Measurements from ENCODE around the gene KANSL3. TPM values are rescaled to one million over a fixed set of nuclear protein-coding genes. Genes with fewer than 3 reads are reported as not detected.
A peak's percentile ranks its signal among the peaks of the same experiment; 100 is the strongest.

The KANSL3 gene
- total RNA-seq, 1 experiment from 2014 or later = 50.9 TPM

- Histone ChIP-seq H3K27me3 (no peaks in the 10 kb centered on the region), H3K9me3 (replicated peaks) (no peaks in the 10 kb centered on the region), H3K4me1 (peaks cover 11% of the 10 kb centered on the region), H3K27ac (peak overlapping the region; percentile 70), H3K4me3 (peak overlapping the region; percentile 80), H3K36me3 (peaks cover 11% of the 10 kb centered on the region; the same call in 1 of the 2 replicates)
- DNase-seq = peak; percentile 79 to 82
Measured at GRCh38 chr2:96637385-96638143, 548 bp downstream of the KANSL3 start.

DNA sequence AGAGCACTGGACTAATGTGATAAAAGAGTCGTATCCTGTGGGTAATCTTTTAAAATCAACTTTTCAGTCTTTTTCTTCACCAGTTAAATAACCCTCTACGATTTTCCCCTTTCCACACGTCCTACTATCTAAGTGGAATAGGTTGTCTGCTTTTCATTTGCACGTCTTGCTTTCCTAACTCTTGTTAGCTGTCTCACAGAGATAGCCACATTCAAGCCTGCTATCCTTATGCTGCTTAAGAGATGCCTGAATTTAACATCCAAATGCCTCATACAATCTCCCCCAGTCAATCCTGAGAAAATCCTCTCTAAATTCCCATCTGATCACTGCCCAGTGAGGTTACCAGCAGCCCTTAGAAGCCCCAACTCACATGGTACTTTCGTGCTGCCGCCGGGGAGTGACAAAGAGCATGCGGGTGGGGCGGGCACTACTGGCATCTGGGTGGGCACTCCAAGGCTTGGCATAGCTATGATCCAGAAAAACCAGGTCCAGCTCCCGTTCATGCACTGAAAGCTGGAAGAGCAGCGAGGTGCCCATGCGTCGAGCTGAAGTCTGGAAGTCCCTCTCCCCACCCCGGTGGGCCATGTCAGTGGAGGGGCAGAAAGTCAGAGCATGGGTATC, 1.5 kb downstream of the KANSL3 start:
- Histone ChIP-seq H3K4me1 (peaks cover 11% of the 10 kb centered on the region), H3K27ac (no peak overlapping the region), H3K4me3 (peak overlapping the region; percentile 80), H3K27me3 (no peaks in the 10 kb centered on the region), H3K36me3 (peaks cover 16% of the 10 kb centered on the region), H3K9me3 (replicated peaks) (no peaks in the 10 kb centered on the region)
- DNase-seq = no peak

- H3K27me3 ChIP-seq = no peaks in the 10 kb centered on the region
- no peak overlapping the region for H3K27ac ChIP-seq
- no peaks in the 10 kb centered on the region for H3K9me3 ChIP-seq (replicated peaks)
- no peak for DNase-seq
- peaks cover 11% of the 10 kb centered on the region for H3K4me1 ChIP-seq
- peaks cover 46% of the 10 kb centered on the region for H3K36me3 ChIP-seq
- H3K4me3 ChIP-seq = no peak overlapping the region
Measured at GRCh38 chr2:96633641-96634040, 4.5 kb downstream of the KANSL3 start.

DNA sequence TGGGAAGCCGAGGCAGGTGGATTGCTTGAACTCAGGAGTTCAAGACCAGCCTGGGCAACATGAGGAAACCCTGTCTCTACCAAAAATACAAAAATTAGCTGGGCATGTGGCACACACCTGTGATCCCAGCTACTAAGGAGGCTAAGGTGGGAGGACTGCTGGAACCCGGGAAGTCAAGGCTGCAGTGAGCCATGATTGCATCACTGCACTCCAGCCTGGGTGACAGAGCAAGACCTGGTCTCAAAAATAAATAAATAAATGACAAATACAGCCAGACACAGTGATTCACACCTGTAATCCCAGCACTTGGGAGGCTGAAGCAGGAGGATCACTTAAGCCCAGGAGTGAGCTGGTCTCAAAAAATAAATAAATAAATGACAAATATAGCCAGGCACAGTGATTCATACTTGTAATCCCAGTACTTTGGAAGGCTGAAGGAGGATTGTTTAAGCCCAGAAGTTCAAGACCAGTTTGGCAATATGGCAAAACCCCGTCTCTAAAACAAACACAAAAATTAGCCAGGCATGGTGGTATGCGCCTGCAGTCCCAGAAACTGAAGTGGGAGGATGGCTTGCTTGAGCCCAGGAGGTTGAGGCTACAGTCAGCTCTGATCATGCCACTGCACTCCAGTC, 6.2 kb downstream of the KANSL3 start:
- H3K27ac ChIP-seq = no peak overlapping the region
- DNase-seq = no peak
- H3K27me3 ChIP-seq = no peaks in the 10 kb centered on the region
- H3K36me3 ChIP-seq = peaks cover 55% of the 10 kb centered on the region
- peaks cover 9% of the 10 kb centered on the region for H3K4me1 ChIP-seq
- H3K9me3 ChIP-seq (replicated peaks) = no peaks in the 10 kb centered on the region
- H3K4me3 ChIP-seq = no peak overlapping the region

GRCh38 chr2:96626553-96626942, 11.6 kb downstream of the KANSL3 start:
- Histone ChIP-seq H3K4me3 (no peak overlapping the region), H3K4me1 (peaks cover 18% of the 10 kb centered on the region), H3K27me3 (no peaks in the 10 kb centered on the region), H3K27ac (no peak overlapping the region), H3K9me3 (replicated peaks) (no peaks in the 10 kb centered on the region), H3K36me3 (peaks cover 45% of the 10 kb centered on the region)
- no peak for DNase-seq

DNA sequence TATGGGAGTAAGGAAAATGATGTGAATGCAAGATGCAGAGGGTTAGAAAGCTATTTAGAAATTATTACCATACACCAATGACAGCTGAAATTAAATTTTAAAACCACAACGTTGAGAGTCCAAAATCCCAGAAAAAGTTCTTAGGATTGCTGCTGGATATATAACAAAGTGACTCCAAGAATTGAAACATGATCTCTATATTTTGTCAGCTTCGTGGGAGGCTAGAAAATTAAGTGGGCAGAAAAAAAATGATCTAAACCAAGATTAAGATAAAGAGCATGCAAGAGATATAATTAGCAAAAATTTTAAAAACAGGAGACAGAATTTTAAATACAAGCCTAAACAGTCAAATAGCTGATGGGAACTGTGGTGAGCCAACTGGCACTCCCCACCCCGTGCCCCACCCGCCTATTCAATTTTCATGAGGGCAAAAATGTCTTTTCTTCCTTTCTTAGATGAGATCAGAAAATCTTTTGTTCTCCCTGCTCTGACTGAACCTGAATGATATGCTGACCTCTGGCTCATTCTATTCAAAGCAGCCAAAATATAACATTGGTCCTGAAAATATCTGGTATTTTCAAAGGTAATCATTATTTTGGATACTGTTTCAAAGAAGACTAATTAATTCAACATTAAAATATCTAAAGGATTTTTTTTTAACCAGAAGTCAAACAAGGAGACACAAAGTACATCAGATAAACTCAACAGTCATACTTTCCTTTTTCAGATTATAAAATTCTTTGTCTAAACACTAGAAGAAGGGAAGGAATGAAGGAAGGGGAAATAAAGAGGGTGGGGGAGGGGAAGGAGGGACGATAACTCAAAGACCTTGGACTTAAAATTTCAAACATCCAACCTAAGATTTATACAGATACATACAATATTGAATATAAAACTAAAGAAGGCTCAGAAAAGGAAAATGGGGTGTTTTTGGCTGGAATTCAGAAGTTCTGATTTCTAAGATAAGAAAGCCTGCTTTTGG, 12.2 kb downstream of the KANSL3 start:
- no peak for DNase-seq
- Histone ChIP-seq H3K27me3 (no peaks in the 10 kb centered on the region), H3K9me3 (replicated peaks) (no peaks in the 10 kb centered on the region), H3K4me3 (no peak overlapping the region), H3K36me3 (peaks cover 38% of the 10 kb centered on the region), H3K27ac (no peak overlapping the region; the same call in 1 of the 2 replicates), H3K4me1 (peaks cover 18% of the 10 kb centered on the region)

GRCh38 chr2:96623116-96623515, 15.0 kb downstream of the KANSL3 start:
- no peak for DNase-seq
- Histone ChIP-seq H3K36me3 (peaks cover 30% of the 10 kb centered on the region), H3K4me1 (peaks cover 18% of the 10 kb centered on the region), H3K27ac (no peak overlapping the region), H3K9me3 (replicated peaks) (no peaks in the 10 kb centered on the region), H3K4me3 (no peak overlapping the region), H3K27me3 (no peaks in the 10 kb centered on the region)

GRCh38 chr2:96622544-96622943, 15.6 kb downstream of the KANSL3 start:
- Histone ChIP-seq H3K27me3 (no peaks in the 10 kb centered on the region), H3K4me3 (no peak overlapping the region), H3K36me3 (peaks cover 25% of the 10 kb centered on the region), H3K4me1 (peaks cover 18% of the 10 kb centered on the region), H3K27ac (no peak overlapping the region), H3K9me3 (replicated peaks) (no peaks in the 10 kb centered on the region)
- DNase-seq = no peak

GRCh38 chr2:96618596-96619283, 19.4 kb downstream of the KANSL3 start:
- H3K27ac ChIP-seq = no peak overlapping the region
- DNase-seq = no peak
- H3K36me3 ChIP-seq = peaks cover 25% of the 10 kb centered on the region

DNA sequence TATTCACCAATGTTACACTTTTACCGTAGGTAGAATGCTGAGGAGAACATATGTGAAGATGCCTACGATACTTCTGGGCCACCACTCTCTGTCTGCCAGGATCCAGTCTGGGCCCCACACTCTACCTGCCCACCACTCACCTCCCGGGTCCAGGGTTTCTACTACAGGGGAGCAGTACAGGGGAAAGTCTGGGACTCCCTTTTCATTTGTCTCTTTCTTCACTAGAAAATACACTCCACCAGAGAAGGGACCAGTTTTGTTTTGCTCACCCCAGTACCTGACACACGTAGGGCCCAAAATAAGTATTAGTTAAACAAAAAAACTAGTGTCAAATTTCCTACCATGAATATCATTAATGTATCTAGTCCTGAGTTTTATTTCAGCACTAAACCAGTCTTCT, 21.1 kb downstream of the KANSL3 start:
- Histone ChIP-seq H3K36me3 (peaks cover 37% of the 10 kb centered on the region), H3K9me3 (replicated peaks) (no peaks in the 10 kb centered on the region), H3K4me3 (no peak overlapping the region), H3K27me3 (no peaks in the 10 kb centered on the region), H3K27ac (no peak overlapping the region), H3K4me1 (no peaks in the 10 kb centered on the region)
- no peak for DNase-seq

More at GRCh38 chr2:96618596-96619283, 19.4 kb downstream of the KANSL3 start:
- H3K9me3 ChIP-seq (replicated peaks) = no peaks in the 10 kb centered on the region
- H3K4me1 ChIP-seq = peaks cover 3% of the 10 kb centered on the region; the same call in 1 of the 2 replicates
- no peak overlapping the region for H3K4me3 ChIP-seq
- H3K27me3 ChIP-seq = no peaks in the 10 kb centered on the region

DNA sequence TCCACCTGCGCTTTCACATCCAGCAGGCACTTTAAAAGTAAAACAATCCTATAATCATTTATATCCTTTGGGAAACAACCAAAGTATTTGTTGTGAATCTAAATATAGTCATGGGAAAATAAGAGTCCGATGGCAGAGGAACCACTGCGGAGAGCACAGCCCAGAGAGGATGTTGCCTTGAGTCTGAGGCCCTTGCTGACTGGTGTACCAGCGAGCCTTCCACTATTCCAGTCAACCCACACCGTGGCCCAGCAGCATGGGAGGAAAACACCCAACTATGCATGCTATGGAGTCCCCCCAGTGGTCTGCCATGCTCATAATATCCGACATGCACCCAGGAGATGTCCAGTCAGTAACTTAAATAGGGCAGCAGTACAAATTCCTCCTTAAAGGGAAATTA, 21.6 kb downstream of the KANSL3 start:
- Histone ChIP-seq H3K4me3 (no peak overlapping the region), H3K9me3 (replicated peaks) (no peaks in the 10 kb centered on the region), H3K4me1 (no peaks in the 10 kb centered on the region), H3K27ac (no peak overlapping the region), H3K27me3 (no peaks in the 10 kb centered on the region), H3K36me3 (peaks cover 40% of the 10 kb centered on the region)
- DNase-seq = no peak

- H3K36me3 ChIP-seq = peaks cover 44% of the 10 kb centered on the region
- no peaks in the 10 kb centered on the region for H3K4me1 ChIP-seq
- no peaks in the 10 kb centered on the region for H3K27me3 ChIP-seq
- DNase-seq = no peak
- no peak overlapping the region for H3K4me3 ChIP-seq
- no peaks in the 10 kb centered on the region for H3K9me3 ChIP-seq (replicated peaks)
- H3K27ac ChIP-seq = no peak overlapping the region
Measured at GRCh38 chr2:96616128-96616527, 22.0 kb downstream of the KANSL3 start.

DNA sequence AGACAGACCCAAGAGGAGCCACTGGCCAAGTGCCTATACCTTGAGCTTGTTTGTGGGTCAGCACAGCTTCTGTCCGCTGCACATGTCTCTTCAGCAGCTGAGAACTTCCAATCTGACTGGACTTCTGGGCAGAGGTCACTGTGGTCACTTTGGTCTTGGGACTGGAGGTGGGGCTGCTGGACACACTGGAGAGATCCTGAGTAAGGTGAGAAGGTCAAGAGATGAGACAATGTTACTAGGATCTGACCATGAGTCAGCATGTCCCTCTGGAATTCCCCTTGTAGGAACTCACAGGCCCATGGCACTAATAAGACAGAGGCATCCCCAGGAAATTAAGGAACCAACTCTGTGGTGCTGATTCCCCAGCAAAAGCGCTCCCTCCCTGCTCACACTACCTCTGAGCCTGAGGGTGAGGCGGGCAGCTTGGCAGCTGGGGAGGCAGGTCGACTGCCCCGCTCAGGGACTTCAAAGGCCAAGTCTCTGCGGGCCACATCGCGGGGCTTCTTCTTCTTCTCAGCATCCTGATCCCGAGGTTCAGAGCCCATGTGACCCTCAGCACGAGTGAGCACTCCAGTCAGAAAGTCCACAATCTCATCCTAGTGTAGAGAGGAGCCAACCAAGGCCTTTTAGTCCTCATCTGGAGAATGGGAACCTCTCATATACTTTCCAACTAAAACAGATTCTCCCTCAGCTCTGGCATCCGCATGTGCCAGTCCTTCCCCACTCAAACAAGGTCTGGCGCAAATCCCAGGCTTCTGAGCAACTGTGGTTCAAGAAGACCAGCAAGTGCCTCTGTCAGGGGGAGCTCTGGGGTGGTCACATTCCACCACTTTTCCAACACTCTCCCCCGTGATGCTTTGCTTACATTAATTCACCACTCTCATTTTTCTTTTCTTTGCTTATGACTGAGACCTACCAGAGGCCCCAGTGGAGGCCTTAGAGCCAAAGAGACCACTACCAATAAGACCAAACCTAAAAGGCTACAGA, 29.4 kb downstream of the KANSL3 start:
- Histone ChIP-seq H3K4me1 (no peaks in the 10 kb centered on the region), H3K27me3 (no peaks in the 10 kb centered on the region), H3K36me3 (peaks cover 81% of the 10 kb centered on the region), H3K9me3 (replicated peaks) (no peaks in the 10 kb centered on the region), H3K27ac (no peak overlapping the region), H3K4me3 (no peak overlapping the region)
- DNase-seq = no peak
